Activated T-cell treated with anti-CD3 and anti-CD28 coated beads for 4 hours (primary cell): ENCODE results near the gene SPOP.

Experiments used
- DNase-seq: peaks from one replicate; pipeline ENCODE4 v3.0.0-alpha.2; 2020

Gene SPOP

GRCh38 chr17:49582789-49583188 is 95.1 kb downstream of the SPOP start:
- DNase-seq = no peak

GRCh38 chr17:49582055-49582722 is 95.7 kb downstream of the SPOP start:
- DNase-seq = no peak

GRCh38 chr17:49581648-49581998 is 96.3 kb downstream of the SPOP start:
- DNase-seq = no peak

- no peak for DNase-seq
Observed at GRCh38 chr17:49580981-49581647, 96.8 kb downstream of the SPOP start.

GRCh38 chr17:49580055-49580721 is 97.7 kb downstream of the SPOP start:
- no peak for DNase-seq

- no peak for DNase-seq
Observed at GRCh38 chr17:49579522-49579921, 98.4 kb downstream of the SPOP start.

GRCh38 chr17:49578952-49579500 is 98.9 kb downstream of the SPOP start:
- DNase-seq = no peak

- no peak for DNase-seq
Observed at GRCh38 chr17:49578414-49578813, 99.5 kb downstream of the SPOP start.

GRCh38 chr17:49577963-49578362 is 99.9 kb downstream of the SPOP start:
- no peak for DNase-seq

- DNase-seq = no peak
Observed at GRCh38 chr17:49577650-49577934, 100.3 kb downstream of the SPOP start.

- DNase-seq = no peak
Observed at GRCh38 chr17:49576917-49577649, 100.8 kb downstream of the SPOP start.

- DNase-seq = no peak
Observed at GRCh38 chr17:49576088-49576916, 101.6 kb downstream of the SPOP start.

- DNase-seq = peak; percentile 41
Observed at GRCh38 chr17:49575679-49576087, 102.2 kb downstream of the SPOP start, which contains the start of gene NXPH3. TSS of gene NXPH3 (plus strand) at chr17:49575871. CDS start at chr17:49576220, 349 bp downstream.

- DNase-seq = no peak
Observed at GRCh38 chr17:49574945-49575678, 102.8 kb downstream of the SPOP start.

GRCh38 chr17:49574323-49574781 is 103.5 kb downstream of the SPOP start:
- DNase-seq = no peak

GRCh38 chr17:49573510-49574322 is 104.2 kb downstream of the SPOP start:
- no peak for DNase-seq

- no peak for DNase-seq
Observed at GRCh38 chr17:49572806-49573420, 105.0 kb downstream of the SPOP start.

GRCh38 chr17:49572226-49572625 is 105.7 kb downstream of the SPOP start:
- no peak for DNase-seq

GRCh38 chr17:49571764-49572163 is 106.1 kb downstream of the SPOP start:
- no peak for DNase-seq

GRCh38 chr17:49571283-49571682 is 106.6 kb downstream of the SPOP start:
- DNase-seq = no peak
